SW 1271 (cell line): ENCODE measurements around the gene EPHA6.
A peak's percentile ranks its signal among the peaks of the same experiment; 100 is the strongest.

ENCODE experiments used
- DNase-seq, 2 experiments: peaks; one replicate each; lab custom pipeline; 2025; lab: John Stamatoyannopoulos, UW

The EPHA6 gene

GRCh38 chr3:97647441-97647982 is 833.1 kb downstream of the EPHA6 start:
- DNase-seq: no peak

- no peak for DNase-seq
Measured at GRCh38 chr3:97655971-97656370, 841.6 kb downstream of the EPHA6 start.

- DNase-seq: no peak
Measured at GRCh38 chr3:97656638-97657037, 842.2 kb downstream of the EPHA6 start.

- DNase-seq: peak; percentile 3 to 37
Measured at GRCh38 chr3:97658668-97659285, 844.4 kb downstream of the EPHA6 start.

GRCh38 chr3:97662264-97662663 is 847.9 kb downstream of the EPHA6 start:
- DNase-seq: no peak

- no peak for DNase-seq
Measured at GRCh38 chr3:97662762-97663161, 848.4 kb downstream of the EPHA6 start.

GRCh38 chr3:97665896-97666295 is 851.5 kb downstream of the EPHA6 start:
- DNase-seq: no peak

GRCh38 chr3:97670952-97671351 is 856.6 kb downstream of the EPHA6 start:
- DNase-seq: no peak

- no peak for DNase-seq
Measured at GRCh38 chr3:97673357-97673997, 859.1 kb downstream of the EPHA6 start.

GRCh38 chr3:97674461-97674860 is 860.1 kb downstream of the EPHA6 start:
- no peak for DNase-seq

- DNase-seq: no peak
Measured at GRCh38 chr3:97680210-97680609, 865.8 kb downstream of the EPHA6 start.

- DNase-seq: no peak
Measured at GRCh38 chr3:97680696-97681095, 866.3 kb downstream of the EPHA6 start.

- DNase-seq: no peak
Measured at GRCh38 chr3:97684490-97684889, 870.1 kb downstream of the EPHA6 start.

- DNase-seq: no peak
Measured at GRCh38 chr3:97686258-97686657, 871.9 kb downstream of the EPHA6 start.

GRCh38 chr3:97687734-97688133 is 873.3 kb downstream of the EPHA6 start:
- no peak for DNase-seq

- DNase-seq: no peak
Measured at GRCh38 chr3:97689111-97689510, 874.7 kb downstream of the EPHA6 start.

- DNase-seq: no peak
Measured at GRCh38 chr3:97689962-97690361, 875.6 kb downstream of the EPHA6 start.

GRCh38 chr3:97691354-97691753 is 877.0 kb downstream of the EPHA6 start:
- DNase-seq: no peak

GRCh38 chr3:97692389-97692788 is 878.0 kb downstream of the EPHA6 start:
- no peak for DNase-seq

GRCh38 chr3:97692831-97693230 is 878.4 kb downstream of the EPHA6 start:
- DNase-seq: no peak

- no peak for DNase-seq
Measured at GRCh38 chr3:97694876-97695275, 880.5 kb downstream of the EPHA6 start.

GRCh38 chr3:97698691-97699090 is 884.3 kb downstream of the EPHA6 start:
- no peak for DNase-seq

GRCh38 chr3:97699889-97700288 is 885.5 kb downstream of the EPHA6 start:
- DNase-seq: no peak

GRCh38 chr3:97705764-97706163 is 891.4 kb downstream of the EPHA6 start:
- DNase-seq: no peak
